Measurements from ENCODE around the gene DDX11. TPM values are rescaled to one million over a fixed set of nuclear protein-coding genes. Genes with fewer than 3 reads are reported as not detected.
"Not testable (repeated sequence)": the region's sequence is repeated elsewhere in the genome, so short reads cannot be mapped to it uniquely, and the experiment has no call there.

The DDX11 gene
- total and polyA plus RNA-seq, 12 donors = 3.0 to 16.1 (median 5.8) TPM

DNA sequence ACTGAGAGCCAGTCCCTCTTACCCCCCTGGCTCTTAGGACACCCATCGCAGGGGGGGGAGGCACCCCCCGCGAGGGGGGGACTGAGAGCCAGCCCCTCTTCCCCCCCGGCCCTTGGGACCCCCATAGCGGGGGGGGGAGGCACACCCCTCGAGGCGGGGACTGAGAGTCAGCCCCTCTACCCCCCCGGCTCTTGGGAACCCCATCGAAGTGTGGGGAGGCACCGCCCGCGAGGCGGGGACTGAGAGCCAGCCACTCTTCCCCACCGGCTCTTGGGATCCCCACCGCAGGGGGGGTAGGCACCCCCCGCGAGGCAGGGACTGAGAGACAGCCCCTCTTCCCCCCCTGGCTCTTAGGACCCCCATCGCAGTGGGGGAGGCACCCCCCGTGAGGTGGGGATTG is 48.8 kb downstream of the DDX11 start:
- Histone ChIP-seq H3K27ac (no peak overlapping the region), H3K36me3 (no peaks in the 10 kb centered on the region), H3K4me3 (no peak overlapping the region), H3K9me3 (no peaks in the 10 kb centered on the region), H3K27me3 (peaks cover 0 to 29% (median 20%) of the 10 kb centered on the region in 7 donors), H3K4me1 (peaks cover 0 to 24% (median 15%) of the 10 kb centered on the region in 9 donors)
- no peak for ATAC-seq
- DNase-seq = no peak
- intact Hi-C loops (cut with DNase I) = no loop called here
- TF ChIP-seq, protein P1, sequence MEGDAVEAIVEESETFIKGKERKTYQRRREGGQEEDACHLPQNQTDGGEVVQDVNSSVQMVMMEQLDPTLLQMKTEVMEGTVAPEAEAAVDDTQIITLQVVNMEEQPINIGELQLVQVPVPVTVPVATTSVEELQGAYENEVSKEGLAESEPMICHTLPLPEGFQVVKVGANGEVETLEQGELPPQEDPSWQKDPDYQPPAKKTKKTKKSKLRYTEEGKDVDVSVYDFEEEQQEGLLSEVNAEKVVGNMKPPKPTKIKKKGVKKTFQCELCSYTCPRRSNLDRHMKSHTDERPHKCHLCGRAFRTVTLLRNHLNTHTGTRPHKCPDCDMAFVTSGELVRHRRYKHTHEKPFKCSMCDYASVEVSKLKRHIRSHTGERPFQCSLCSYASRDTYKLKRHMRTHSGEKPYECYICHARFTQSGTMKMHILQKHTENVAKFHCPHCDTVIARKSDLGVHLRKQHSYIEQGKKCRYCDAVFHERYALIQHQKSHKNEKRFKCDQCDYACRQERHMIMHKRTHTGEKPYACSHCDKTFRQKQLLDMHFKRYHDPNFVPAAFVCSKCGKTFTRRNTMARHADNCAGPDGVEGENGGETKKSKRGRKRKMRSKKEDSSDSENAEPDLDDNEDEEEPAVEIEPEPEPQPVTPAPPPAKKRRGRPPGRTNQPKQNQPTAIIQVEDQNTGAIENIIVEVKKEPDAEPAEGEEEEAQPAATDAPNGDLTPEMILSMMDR (IDR thresholded peaks at IDR 0.05) = no peak
- 77 to 81% methylated on average over 14 to 16 of the region's 19 CpGs for WGBS, 2 donors

DNA sequence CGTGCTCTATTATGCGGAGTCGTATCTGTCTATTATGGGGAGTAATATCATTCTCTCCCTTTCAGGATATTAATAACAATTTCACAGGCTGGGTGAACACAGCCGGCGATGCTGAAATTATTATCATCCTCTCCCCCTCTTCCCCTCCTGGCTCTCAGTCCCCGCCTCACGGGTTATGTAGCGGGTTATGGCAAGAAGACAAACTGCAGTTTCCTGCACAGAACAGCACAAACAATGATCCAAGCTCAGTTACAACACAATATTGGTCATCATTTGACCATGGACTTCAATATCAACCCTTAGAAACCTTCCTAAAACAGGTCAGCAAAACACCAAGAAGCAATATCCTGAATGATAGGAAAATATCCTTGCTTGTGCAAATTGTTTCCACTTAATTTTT is 50.5 kb downstream of the DDX11 start:
- H3K27ac ChIP-seq; H3K9me3 ChIP-seq; H3K4me1 ChIP-seq; H3K4me3 ChIP-seq; DNase-seq; intact Hi-C loops (cut with DNase I); H3K36me3 ChIP-seq; ATAC-seq: not testable (repeated sequence)
- H3K27me3 ChIP-seq = peaks cover 0 to 12% (median 5%) of the 10 kb centered on the region in 7 donors
- 57 to 61% methylated on average over 8 of the region's 8 CpGs for WGBS, 2 donors

DNA sequence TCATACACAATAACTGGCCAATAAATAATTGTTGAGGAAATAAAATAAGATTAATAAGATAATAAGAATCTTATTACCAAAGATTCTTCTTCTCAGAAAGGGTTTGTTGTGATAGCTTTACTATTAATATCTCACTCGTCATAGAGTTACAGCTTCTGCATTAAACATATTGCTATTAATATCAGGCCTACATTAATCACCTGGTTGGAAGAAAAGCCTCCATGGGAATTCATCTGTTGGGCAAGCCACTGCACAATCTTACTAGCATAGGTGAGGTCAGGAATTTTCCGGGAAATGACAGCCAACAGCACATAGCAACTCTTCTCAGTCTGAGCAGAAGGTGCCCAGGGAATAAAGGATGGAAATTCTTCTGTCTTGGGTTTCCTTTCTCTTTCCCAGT is 51.5 kb downstream of the DDX11 start:
- H3K27ac ChIP-seq; H3K27me3 ChIP-seq; DNase-seq; H3K36me3 ChIP-seq; H3K4me1 ChIP-seq; H3K4me3 ChIP-seq; H3K9me3 ChIP-seq; ATAC-seq; intact Hi-C loops (cut with DNase I): not testable (repeated sequence)
- WGBS, 2 donors = 68 to 77% methylated on average over 2 of the region's 2 CpGs

DNA sequence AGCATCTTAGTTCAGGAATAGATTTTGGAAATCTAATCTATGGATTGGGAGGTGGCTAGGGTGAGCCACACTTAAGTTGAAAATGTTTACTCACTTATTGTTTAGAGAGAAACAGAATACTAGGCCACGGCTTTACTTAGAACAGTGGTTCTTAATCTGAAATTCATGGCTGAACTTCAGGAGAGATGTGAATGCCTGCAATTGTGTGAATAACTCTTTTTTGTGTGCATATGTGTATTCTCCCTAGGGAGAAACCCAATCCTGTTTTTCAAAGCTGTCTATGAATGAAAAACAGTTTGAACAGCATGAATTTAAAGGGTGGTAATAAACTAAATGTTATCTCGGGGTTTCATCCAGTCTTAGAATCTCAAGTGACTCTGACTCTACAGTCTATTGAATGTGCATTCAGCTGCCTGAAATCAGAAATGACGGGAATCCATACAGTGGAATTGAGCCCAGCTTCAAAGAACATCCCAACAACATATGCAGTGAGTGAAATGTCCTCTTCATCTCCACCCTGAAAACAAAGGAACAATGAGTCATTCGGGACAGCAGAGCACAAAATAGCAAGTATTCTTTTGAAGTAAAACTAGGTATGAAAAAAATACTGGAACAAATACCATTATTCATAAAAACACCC is 53.7 kb downstream of the DDX11 start:
- 55 to 74% methylated on average over 1 to 2 of the region's 4 CpGs for WGBS, 2 donors
- DNase-seq; ATAC-seq; intact Hi-C loops (cut with DNase I); H3K36me3 ChIP-seq; H3K4me1 ChIP-seq; H3K27me3 ChIP-seq; H3K9me3 ChIP-seq; H3K4me3 ChIP-seq; H3K27ac ChIP-seq: not testable (repeated sequence)

DNA sequence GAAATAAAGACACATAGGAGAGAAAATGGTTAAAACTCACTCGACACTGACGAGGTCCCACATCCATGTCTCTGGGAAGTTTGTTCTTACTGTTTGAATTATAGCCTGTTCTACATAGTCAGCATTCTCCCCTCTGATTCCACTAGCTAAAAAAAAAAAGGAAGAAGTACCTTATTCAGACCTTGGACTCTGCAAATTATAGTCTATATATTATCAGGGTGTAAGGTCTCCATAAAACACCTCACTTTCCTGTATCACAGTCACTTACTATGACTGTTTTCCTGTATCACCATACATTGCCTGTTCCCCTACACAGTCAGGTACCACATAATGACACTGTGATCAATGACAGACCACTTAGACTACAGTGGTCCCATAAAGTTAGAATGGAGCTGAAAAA is 62.9 kb downstream of the DDX11 start:
- intact Hi-C loops (cut with DNase I); H3K36me3 ChIP-seq; H3K9me3 ChIP-seq; H3K27me3 ChIP-seq; H3K27ac ChIP-seq; H3K4me3 ChIP-seq; ATAC-seq; DNase-seq; H3K4me1 ChIP-seq: not testable (repeated sequence)
- 68 to 88% methylated on average over 2 of the region's 2 CpGs for WGBS, 2 donors

DNA sequence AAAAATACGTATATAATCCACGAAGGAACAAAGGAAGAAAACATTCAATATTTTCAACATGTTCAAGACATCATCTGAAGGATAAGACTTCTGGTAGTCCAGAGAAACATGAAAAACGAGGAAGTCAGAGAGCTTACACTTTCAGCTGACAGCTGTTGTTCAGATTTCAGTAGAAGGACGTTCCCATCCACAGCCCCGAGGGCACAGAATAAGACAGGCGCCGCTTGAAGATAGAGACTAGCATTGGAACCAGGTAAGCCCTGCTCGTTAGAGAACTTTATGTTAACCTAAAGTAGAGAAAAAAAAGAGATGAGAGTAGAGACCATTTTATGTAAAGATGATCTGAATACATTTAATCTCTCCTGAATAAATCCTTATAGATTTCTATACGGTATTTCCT is 71.1 kb downstream of the DDX11 start:
- 32 to 38% methylated on average over 8 to 9 of the region's 9 CpGs for WGBS, 2 donors
- H3K9me3 ChIP-seq; H3K36me3 ChIP-seq; intact Hi-C loops (cut with DNase I); H3K4me3 ChIP-seq; ATAC-seq; DNase-seq; H3K4me1 ChIP-seq; H3K27ac ChIP-seq; H3K27me3 ChIP-seq: not testable (repeated sequence)

DNA sequence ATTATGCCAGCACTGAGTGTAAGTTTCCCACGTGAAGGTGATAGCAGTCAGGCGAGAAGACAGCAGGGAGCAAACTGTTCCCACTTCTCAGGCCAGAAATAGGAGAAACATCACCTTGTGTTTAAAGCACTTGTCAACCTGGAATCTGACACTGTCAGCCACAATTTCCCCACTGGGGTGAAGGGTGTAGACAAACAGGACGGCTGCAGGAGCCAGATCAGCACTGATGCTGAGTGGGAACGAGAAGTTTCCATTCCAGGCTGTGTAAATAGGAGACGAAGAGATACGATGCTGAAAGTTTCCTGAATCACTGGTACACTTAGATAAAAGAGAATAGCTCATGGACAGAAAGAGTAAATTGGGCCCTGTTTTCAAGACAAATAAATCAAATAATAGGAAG is 71.6 kb downstream of the DDX11 start:
- H3K4me1 ChIP-seq; H3K9me3 ChIP-seq; H3K4me3 ChIP-seq; H3K36me3 ChIP-seq; H3K27me3 ChIP-seq; H3K27ac ChIP-seq; DNase-seq; intact Hi-C loops (cut with DNase I): not testable (repeated sequence)
- 15% methylated on average over 4 to 6 of the region's 6 CpGs for WGBS, 2 donors
- peak in 2 of 8 donors; percentile 41 to 42 for ATAC-seq

DNA sequence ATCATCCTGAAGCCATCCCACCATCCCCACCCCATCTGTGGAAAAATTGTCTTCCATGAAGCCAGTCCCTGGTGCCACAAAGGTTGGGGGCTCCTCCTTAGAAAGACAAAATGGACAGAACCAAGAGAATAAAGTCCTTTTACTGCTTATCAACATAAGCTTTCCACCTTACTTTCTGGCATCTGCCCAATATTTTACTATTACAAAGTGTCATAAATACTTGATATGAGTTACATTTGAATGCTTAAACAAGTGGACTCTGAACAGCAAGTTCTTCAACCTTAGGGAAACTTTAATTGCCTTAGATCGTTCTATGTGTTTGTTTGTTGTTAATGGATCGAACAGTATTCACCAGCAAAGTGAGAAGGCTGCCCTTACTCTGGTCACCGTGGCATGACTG is 73.8 kb downstream of the DDX11 start:
- ATAC-seq; H3K27ac ChIP-seq; H3K4me3 ChIP-seq; H3K36me3 ChIP-seq; H3K4me1 ChIP-seq; H3K9me3 ChIP-seq; intact Hi-C loops (cut with DNase I); DNase-seq: not testable (repeated sequence)
- WGBS, 2 donors = 94 to 98% methylated on average over 2 of the region's 3 CpGs
- peaks cover 0 to 17% (median 0%) of the 10 kb centered on the region in 7 donors for H3K27me3 ChIP-seq

DNA sequence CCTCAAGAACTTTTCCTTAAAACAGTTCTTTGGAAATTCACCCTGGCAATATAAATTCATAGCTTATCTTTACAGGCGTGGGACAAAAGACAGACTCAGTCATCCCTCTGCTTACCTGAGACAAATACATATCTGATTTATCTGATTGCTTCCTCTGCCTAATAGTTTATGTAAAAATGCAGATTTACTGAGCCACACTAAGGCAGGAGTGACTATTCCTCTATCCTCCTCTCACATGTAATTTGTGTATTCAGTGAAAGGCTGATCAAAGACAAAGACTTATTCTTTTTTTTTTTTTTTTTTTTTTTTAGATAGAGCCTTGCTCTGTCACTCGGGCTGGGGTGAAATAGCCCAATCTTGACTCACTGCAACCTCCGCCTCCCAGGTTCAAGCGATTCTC is 77.1 kb downstream of the DDX11 start:
- 66 to 73% methylated on average over 4 of the region's 4 CpGs for WGBS, 2 donors
- H3K9me3 ChIP-seq; intact Hi-C loops (cut with DNase I); H3K27ac ChIP-seq; H3K4me3 ChIP-seq; ATAC-seq; H3K36me3 ChIP-seq; DNase-seq; H3K4me1 ChIP-seq: not testable (repeated sequence)
- peaks cover 0 to 20% (median 0%) of the 10 kb centered on the region in 7 donors for H3K27me3 ChIP-seq

All from heart right ventricle (tissue), 16 donors.